NOMO-1 treated with dmso at 0.1 percent for 144 hours (cell line): ENCODE results near the gene HHIP.
"Not testable (repeated sequence)": the region's sequence is repeated elsewhere in the genome, so short reads cannot be mapped to it uniquely, and the experiment has no call there.

ENCODE experiments used
- DNase-seq: peaks from one replicate; lab custom pipeline; 2025; ENCODE audit not compliant: unreplicated experiment; lab: John Stamatoyannopoulos, UW

Gene HHIP

GRCh38 chr4:144748814-144749555, 103.0 kb downstream of the HHIP start:
- no peak for DNase-seq

- DNase-seq = no peak
These were observed 104.4 kb downstream of the HHIP start for GRCh38 chr4:144750348-144750747.

GRCh38 chr4:144754562-144755410, 108.8 kb downstream of the HHIP start:
- DNase-seq = no peak

- no peak for DNase-seq
These were observed 112.0 kb downstream of the HHIP start for GRCh38 chr4:144757969-144758368.

- DNase-seq = not testable (repeated sequence)
These were observed 122.9 kb downstream of the HHIP start for GRCh38 chr4:144768809-144769208.

- DNase-seq = no peak
These were observed 132.4 kb downstream of the HHIP start for GRCh38 chr4:144778364-144778763.

GRCh38 chr4:144782345-144782744, 136.4 kb downstream of the HHIP start:
- no peak for DNase-seq

GRCh38 chr4:144785961-144786360, 140.0 kb downstream of the HHIP start:
- no peak for DNase-seq

GRCh38 chr4:144787365-144788258, 141.7 kb downstream of the HHIP start:
- DNase-seq = no peak

GRCh38 chr4:144788469-144788868, 142.5 kb downstream of the HHIP start:
- DNase-seq = no peak

- DNase-seq = not testable (repeated sequence)
These were observed 146.0 kb downstream of the HHIP start for GRCh38 chr4:144791933-144792332.
